Activated CD4-positive, alpha-beta memory T cell treated with anti-CD3 and anti-CD28 coated beads for 36 hours (primary cell): ENCODE results near the gene TPM4. TPM values are rescaled to one million over a fixed set of nuclear protein-coding genes. Genes with fewer than 3 reads are reported as not detected.
"Not testable (repeated sequence)": the region's sequence is repeated elsewhere in the genome, so short reads cannot be mapped to it uniquely, and the experiment has no call there.

Source experiments
- CTCF ChIA-PET: fragments of 350-600 bp; sonication (Branson Sonifier 250); formaldehyde crosslinking; loops from one replicate; lab custom pipeline; 2021; ENCODE audit warnings: antibody characterized with exemption, inconsistent platforms; lab: Charles Lee
- POLR2A ChIA-PET: fragments of 350-600 bp; sonication (Branson Sonifier 250); formaldehyde crosslinking; loops from one replicate; lab custom pipeline; 2021; ENCODE audit warnings: antibody characterized with exemption; lab: Charles Lee
- DNase-seq: peaks from one replicate; pipeline ENCODE4 v3.0.0-alpha.2; 2020
- H3K27ac Mint-ChIP-seq: one replicate; pipeline ENCODE4 v1.8.0; 2021; ENCODE audit warnings: mixed read lengths
- H3K27me3 Mint-ChIP-seq: one replicate; pipeline ENCODE4 v1.8.0; 2021; ENCODE audit warnings: mixed read lengths
- H3K36me3 Mint-ChIP-seq: one replicate; pipeline ENCODE4 v1.8.0; 2021; ENCODE audit warnings: mixed read lengths
- H3K4me1 Mint-ChIP-seq: one replicate; pipeline ENCODE4 v1.8.0; 2021; ENCODE audit warnings: low read depth, mixed read lengths
- H3K4me3 Mint-ChIP-seq: one replicate; pipeline ENCODE4 v1.8.0; 2021; ENCODE audit warnings: mild to moderate bottlenecking, mixed read lengths
- H3K9me3 Mint-ChIP-seq: one replicate; pipeline ENCODE4 v1.8.0; 2021; ENCODE audit warnings: mixed read lengths
- intact Hi-C: fragments of 100-400 bp; cut with micrococcal nuclease; formaldehyde crosslinking; loops from one replicate; pipeline ENCODE4 v1.15.1; 2023
- total RNA-seq, 2 experiments: library from RNA; stranded (reverse); gene quantifications; one replicate each; pipeline ENCODE4 v1.2.3, GENCODE V29; 2021

The TPM4 gene
- total RNA-seq, 2 experiments from 2014 or later = 497 to 515 TPM

DNA sequence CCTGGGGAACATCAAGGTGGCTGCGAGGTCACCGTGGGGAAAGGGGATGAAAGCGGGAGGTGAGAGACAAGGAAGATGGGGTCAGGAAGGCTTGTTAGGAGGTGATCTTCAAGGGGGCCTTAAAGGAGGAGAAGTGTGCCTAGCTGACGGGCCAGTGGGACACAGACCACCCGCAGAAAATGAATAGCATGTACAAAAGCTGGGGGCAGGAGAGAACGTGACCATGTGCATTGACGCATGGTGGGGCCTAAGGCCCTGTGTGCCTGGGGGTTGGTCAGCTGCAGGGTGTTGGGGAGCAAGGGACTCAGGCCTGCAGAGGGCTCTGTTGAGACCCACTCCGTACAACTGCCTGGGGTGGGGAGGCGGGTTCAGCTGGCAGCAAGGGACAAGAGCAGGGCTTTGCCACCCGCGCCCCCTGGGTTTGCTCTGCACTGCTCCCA is 41.3 kb downstream of the TPM4 start:
- ChIA-PET CTCF (interaction anchor here (0.8 to 1.6 kb wide), 6 partner anchors 26 to 76 kb away, joined by 3 to 7 read pairs (median 4); partner anchors contain the start of genes FAM32A, HSH2D and TPM4), POLR2A (interaction anchor here (0.9 to 2.7 kb wide), 5 partner anchors 23 to 44 kb away, joined by 3 to 12 read pairs (median 6); partner anchors contain the start of genes HSH2D and TPM4)
- H3K4me3 Mint-ChIP-seq = peak overlapping the region; percentile 55
- no peaks in the 10 kb centered on the region for H3K9me3 Mint-ChIP-seq
- H3K27me3 Mint-ChIP-seq = no peaks in the 10 kb centered on the region
- peaks cover 86% of the 10 kb centered on the region for H3K4me1 Mint-ChIP-seq
- intact Hi-C loops = loop anchor here (2.0 to 10.0 kb wide), 6 partner anchors 27 to 217 kb away; partner anchors contain the start of gene FAM32A
- H3K27ac Mint-ChIP-seq = peak overlapping the region; percentile 97
- DNase-seq = peak; percentile 29
- peaks cover 57% of the 10 kb centered on the region for H3K36me3 Mint-ChIP-seq

DNA sequence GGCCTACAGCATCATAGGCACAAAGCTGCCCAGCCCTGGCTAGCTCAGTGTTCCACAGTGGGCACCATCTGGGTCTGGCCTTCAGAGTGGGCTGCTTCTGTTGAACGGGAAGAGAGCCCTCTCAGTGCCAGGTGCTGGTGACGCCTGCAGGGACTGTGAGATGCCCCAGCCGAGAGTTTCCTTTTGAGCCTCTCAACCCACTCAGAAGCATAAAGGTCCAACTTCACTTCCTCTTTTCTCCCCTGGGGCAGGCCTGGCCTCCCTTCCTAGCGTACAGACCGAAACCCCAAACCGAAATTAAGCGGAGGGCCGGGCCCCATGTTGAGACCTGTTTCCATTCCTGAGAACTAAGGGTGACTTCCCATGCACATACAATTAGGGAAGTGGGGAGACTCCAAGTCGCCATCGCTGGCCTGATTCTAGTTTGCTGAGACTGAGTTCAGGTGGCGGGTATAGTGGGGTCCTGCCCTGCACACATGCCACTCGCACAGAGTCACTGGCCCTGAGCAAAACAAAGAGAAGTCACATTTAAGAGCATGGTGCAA is 42.3 kb downstream of the TPM4 start:
- intact Hi-C loops = loop anchor here (1.0 to 10.0 kb wide), 8 partner anchors 7 to 216 kb away; partner anchors contain the start of genes FAM32A and RAB8A
- ChIA-PET CTCF (interaction anchor here (0.8 to 1.6 kb wide), 6 partner anchors 25 to 77 kb away, joined by 3 to 7 read pairs (median 4); partner anchors contain the start of genes FAM32A, HSH2D and TPM4), POLR2A (interaction anchor here (0.9 to 2.7 kb wide), 6 partner anchors 24 to 48 kb away, joined by 3 to 12 read pairs (median 6); partner anchors contain the start of genes HSH2D and TPM4)
- Mint-ChIP-seq H3K9me3 (no peaks in the 10 kb centered on the region), H3K36me3 (peaks cover 57% of the 10 kb centered on the region), H3K27me3 (no peaks in the 10 kb centered on the region), H3K27ac (peak overlapping the region; percentile 97), H3K4me1 (peaks cover 79% of the 10 kb centered on the region), H3K4me3 (peak overlapping the region; percentile 55)
- peak; percentile 84 for DNase-seq

DNA sequence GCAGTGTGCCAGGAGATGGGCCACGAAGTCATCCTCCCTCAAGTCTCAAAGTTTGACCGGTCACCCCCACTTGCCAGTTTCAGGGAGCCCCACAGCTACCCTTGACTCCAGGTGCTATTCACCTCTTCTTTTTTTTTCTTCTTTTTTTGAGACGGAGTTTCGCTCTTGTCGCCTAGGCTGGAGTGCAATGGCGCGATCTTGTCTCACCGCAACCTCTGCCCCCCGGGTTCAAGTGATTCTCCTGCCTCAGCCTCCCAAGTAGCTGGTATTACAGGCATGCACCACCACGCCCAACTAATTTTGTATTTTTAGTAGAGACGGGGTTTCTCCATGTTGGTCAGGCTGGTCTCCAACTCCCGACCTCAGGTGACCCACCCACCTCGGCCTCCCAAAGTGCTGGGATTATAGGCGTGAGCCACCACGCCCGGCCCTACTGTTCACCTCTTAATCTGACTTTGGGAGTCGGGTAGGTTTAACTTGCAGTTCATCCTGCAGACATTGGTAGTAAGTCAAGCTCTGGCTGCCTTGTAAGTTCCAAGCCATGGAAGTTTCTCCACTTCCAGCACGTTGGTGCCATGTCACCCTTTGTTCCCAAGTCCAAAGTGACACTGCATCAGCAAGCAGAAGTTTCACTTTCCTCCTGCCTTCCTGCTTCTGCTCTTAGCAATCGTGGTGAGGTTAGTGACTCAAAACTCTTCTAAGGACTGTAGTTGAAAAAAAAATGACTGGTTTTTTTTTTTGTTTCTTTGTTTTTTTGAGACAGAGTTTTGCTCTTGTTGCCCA is 43.0 kb downstream of the TPM4 start:
- POLR2A ChIA-PET = interaction anchor here (0.6 to 2.7 kb wide), 8 partner anchors 24 to 249 kb away, joined by 3 to 12 read pairs (median 4); partner anchors contain the start of genes FAM32A, HSH2D and TPM4
- intact Hi-C loops = loop anchor here (1.0 to 10.0 kb wide), 8 partner anchors 8 to 216 kb away; partner anchors contain the start of genes FAM32A and RAB8A
- H3K4me1 Mint-ChIP-seq = peaks cover 74% of the 10 kb centered on the region

DNA sequence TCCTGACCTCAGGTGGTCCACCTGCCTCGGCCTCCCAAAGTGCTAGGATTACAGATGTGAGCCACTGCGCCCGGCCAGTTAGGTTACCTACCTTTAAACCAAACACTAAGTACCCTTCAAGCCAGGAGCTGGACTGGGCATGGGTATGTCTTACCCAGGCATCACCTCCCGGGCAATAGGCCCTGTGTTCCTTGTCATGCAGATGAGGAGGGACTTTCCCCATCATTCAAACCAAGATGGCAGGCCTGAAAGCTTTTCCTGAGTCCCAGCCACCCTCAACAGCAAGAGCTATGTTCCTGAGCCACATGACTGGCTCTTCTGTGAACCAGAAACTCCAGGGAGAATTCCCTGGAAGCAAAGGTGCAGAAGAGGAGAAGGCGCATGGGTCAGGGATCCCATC is 44.8 kb downstream of the TPM4 start:
- no peak overlapping the region for H3K4me3 Mint-ChIP-seq
- no peaks in the 10 kb centered on the region for H3K9me3 Mint-ChIP-seq
- H3K4me1 Mint-ChIP-seq = peaks cover 57% of the 10 kb centered on the region
- H3K27ac Mint-ChIP-seq = peak overlapping the region; percentile 97
- DNase-seq = no peak
- ChIA-PET POLR2A (interaction anchor here (0.9 kb wide), 1 partner anchor 22 kb away, joined by 3 read pairs; the partner anchor contains the start of gene HSH2D), CTCF (no interaction called here)
- peaks cover 59% of the 10 kb centered on the region for H3K36me3 Mint-ChIP-seq
- intact Hi-C loops = no loop called here
- H3K27me3 Mint-ChIP-seq = no peaks in the 10 kb centered on the region

More for the DNA sequence above, 43.0 kb downstream of the TPM4 start:
- H3K9me3 Mint-ChIP-seq, CTCF ChIA-PET, H3K27me3 Mint-ChIP-seq: not testable (repeated sequence)
- DNase-seq = peak; percentile 72
- peak overlapping the region; percentile 97 for H3K27ac Mint-ChIP-seq
- H3K36me3 Mint-ChIP-seq = peaks cover 60% of the 10 kb centered on the region
- H3K4me3 Mint-ChIP-seq = peak overlapping the region; percentile 55

DNA sequence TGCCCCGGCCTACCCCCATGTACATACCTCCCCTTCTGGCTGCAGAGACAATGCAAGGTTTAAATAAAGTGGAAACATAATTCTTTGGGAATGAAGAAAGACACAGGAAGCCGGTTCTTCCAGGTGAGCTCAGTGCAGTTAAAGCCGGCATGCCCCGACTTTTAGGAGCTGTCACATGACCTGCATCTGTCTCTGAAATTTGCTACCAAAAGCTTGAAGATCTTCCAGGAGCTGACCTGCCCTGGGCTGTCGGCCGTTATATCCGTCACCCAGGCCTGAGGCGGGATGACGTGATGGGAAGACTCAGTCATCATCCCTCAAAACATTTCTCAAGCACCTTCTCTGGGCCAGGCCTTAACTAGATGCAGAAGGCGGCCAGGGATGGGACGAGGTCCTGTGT is 45.7 kb downstream of the TPM4 start:
- DNase-seq = no peak
- Mint-ChIP-seq H3K9me3 (no peaks in the 10 kb centered on the region), H3K4me1 (peaks cover 49% of the 10 kb centered on the region), H3K27me3 (no peaks in the 10 kb centered on the region), H3K27ac (peak overlapping the region; percentile 18), H3K4me3 (no peak overlapping the region), H3K36me3 (peaks cover 64% of the 10 kb centered on the region)
- intact Hi-C loops = no loop called here
- ChIA-PET CTCF (interaction anchor here (1.5 kb wide), 1 partner anchor 11 kb away, joined by 6 read pairs; no protein-coding TSS in a partner anchor), POLR2A (no interaction called here)

DNA sequence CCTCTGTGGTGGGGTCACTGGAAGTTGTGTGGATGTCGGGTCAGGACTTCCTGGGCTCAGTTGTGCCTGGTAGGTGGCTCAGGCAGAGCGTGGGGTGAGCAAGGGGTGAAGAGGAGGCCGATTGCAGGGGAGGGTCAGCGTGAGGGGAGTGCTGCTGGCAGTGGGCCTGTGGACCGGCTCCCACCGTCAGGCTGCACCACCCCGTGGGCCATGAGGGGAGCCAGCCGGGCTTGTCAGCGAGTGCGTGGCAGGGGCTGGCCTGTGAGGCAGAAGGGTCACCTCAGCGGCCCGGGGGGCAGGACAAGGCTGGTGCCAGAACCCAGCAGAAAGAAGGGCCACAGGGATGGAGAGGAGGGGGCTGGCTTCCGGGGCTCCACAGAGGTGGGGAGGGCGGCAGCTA is 48.7 kb downstream of the TPM4 start:
- CTCF ChIA-PET = no interaction called here
- peaks cover 68% of the 10 kb centered on the region for H3K36me3 Mint-ChIP-seq
- no peak for DNase-seq
- POLR2A ChIA-PET = no interaction called here
- intact Hi-C loops = no loop called here
- no peaks in the 10 kb centered on the region for H3K9me3 Mint-ChIP-seq
- no peaks in the 10 kb centered on the region for H3K27me3 Mint-ChIP-seq
- peak overlapping the region; percentile 34 for H3K27ac Mint-ChIP-seq
- H3K4me1 Mint-ChIP-seq = peaks cover 19% of the 10 kb centered on the region
- H3K4me3 Mint-ChIP-seq = no peak overlapping the region

DNA sequence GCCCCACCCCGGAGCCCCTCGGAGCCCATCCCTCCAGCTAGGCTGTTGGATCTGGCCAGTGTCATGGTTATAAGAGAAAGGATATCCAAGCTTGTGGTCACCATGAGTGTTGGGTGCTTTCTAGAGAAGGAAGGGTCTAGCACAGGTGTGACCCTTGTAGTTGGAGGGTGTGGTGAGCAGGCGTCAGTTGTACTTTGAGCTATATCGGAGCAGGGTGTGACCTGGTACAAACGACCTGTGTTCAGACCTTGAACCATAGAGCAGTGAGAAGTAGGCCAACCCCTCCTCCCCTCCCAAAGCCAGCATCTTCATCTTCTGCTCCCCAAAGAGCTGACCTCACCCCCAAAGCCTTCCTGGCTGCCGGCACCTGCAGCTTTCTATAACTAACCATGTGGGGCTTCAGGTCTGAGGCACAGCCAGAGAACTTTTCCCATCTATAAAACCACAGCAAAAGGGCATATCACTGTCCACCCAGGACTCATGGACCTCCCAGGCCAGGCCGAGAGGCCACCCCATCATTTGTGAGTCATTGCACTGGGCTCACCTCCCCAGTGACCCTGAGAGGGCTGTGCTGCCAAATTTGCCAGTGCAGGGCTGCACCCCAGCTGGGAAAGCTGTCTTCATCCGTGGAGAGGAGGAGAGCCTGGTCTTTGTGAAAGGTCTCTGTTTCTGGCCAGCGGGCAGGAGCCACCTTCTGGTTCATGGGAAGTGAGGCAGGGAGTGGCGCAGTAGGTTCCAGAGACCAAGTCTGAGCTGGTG is 49.6 kb downstream of the TPM4 start:
- Mint-ChIP-seq H3K9me3 (no peaks in the 10 kb centered on the region), H3K4me1 (peaks cover 12% of the 10 kb centered on the region), H3K4me3 (no peak overlapping the region), H3K27ac (no peak overlapping the region), H3K27me3 (no peaks in the 10 kb centered on the region), H3K36me3 (peaks cover 71% of the 10 kb centered on the region)
- intact Hi-C loops = no loop called here
- DNase-seq = no peak
- CTCF ChIA-PET = interaction anchor here (1.3 kb wide), 1 partner anchor 84 kb away, joined by 4 read pairs; no protein-coding TSS in a partner anchor
- POLR2A ChIA-PET = interaction anchor here (0.8 kb wide), 1 partner anchor 10 kb away, joined by 3 read pairs; no protein-coding TSS in a partner anchor

DNA sequence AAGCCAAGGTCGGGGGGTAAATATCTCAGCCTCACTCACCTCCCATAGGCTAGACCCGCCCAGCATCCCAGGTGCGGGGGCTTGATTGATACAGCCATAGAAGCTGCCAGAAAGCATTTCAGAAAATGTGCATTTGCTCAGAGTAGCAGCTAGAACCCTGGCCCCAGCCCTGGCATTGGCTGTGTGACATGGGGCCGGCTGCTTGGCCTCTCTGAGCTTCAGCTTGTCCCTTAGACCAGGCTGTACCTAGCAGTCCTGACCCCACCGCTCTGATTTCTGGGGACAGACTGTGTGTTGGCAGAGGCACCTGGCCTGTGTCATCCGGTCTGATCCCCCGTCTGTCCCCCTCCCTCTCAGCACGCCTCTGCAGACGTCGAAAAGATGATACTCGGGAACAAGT is 50.8 kb downstream of the TPM4 start:
- ChIA-PET CTCF (interaction anchor here (1.3 to 1.5 kb wide), 2 partner anchors 16 to 85 kb away, joined by 4 read pairs; no protein-coding TSS in a partner anchor), POLR2A (interaction anchor here (0.8 kb wide), 1 partner anchor 9 kb away, joined by 3 read pairs; no protein-coding TSS in a partner anchor)
- intact Hi-C loops = no loop called here

DNA sequence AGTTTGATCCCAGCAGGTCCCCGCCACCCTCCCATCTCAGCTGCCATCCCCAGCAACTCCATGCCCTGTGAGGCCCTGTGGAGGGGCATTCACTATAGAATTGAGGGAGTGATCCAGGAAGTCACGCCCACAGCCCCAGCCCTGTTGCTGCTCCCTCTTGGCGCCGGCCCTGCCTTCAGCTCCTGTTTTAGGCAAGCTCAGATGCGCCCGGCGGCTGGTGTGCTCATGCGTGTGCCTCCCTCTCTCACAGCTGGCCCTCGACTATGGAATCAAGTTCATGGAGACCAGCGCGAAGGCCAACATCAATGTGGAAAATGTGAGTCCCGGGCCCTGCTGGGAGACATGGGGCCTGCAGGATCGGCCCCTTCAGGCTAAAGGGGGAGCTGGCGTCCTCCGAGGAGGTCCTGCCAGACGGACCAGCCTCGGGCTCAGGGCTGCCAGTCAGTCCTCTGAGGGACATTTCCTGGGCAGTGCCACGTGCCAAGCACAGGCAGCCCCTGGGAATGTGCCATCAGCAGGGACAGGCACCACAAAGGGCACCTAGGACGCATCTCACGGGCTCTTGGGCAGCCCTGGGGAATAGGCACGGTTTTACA is 51.6 kb downstream of the TPM4 start:
- no peak for DNase-seq
- POLR2A ChIA-PET = interaction anchor here (1.1 kb wide), 1 partner anchor 13 kb away, joined by 3 read pairs; no protein-coding TSS in a partner anchor
- CTCF ChIA-PET = interaction anchor here (1.5 kb wide), 1 partner anchor 17 kb away, joined by 4 read pairs; no protein-coding TSS in a partner anchor
- Mint-ChIP-seq H3K4me1 (no peaks in the 10 kb centered on the region), H3K27me3 (no peaks in the 10 kb centered on the region), H3K9me3 (no peaks in the 10 kb centered on the region), H3K4me3 (no peak overlapping the region), H3K27ac (no peak overlapping the region), H3K36me3 (peaks cover 73% of the 10 kb centered on the region)
- intact Hi-C loops = no loop called here

More for the DNA sequence above, 50.8 kb downstream of the TPM4 start:
- Mint-ChIP-seq H3K27me3 (no peaks in the 10 kb centered on the region), H3K9me3 (no peaks in the 10 kb centered on the region), H3K4me3 (no peak overlapping the region), H3K27ac (peak overlapping the region; percentile 38), H3K36me3 (peaks cover 71% of the 10 kb centered on the region), H3K4me1 (peaks cover under 1% of the 10 kb centered on the region)
- no peak for DNase-seq

DNA sequence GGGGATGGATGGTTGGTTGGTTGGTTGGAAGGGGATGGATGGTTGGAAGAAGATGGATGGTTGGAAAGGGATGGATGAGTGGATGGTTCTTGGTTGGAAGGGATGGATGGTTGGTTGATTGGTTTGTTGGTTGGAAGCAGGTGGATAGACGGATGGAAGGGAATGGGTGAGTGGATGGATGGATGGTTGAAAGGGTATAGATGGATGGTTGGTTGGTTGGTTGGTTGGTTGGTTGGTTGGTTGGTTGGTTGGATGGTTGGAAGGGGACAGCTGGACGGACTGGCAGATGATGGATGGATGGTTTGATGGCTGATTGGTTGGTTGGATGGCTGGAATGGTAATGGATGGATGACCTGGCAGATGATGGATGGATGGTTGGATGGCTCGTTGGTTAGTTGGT is 55.4 kb downstream of the TPM4 start:
- intact Hi-C loops = no loop called here
- CTCF ChIA-PET = no interaction called here
- H3K27me3 Mint-ChIP-seq = no peaks in the 10 kb centered on the region
- H3K9me3 Mint-ChIP-seq = no peaks in the 10 kb centered on the region
- DNase-seq = no peak
- peak overlapping the region; percentile 9 for H3K27ac Mint-ChIP-seq
- no peaks in the 10 kb centered on the region for H3K4me1 Mint-ChIP-seq
- POLR2A ChIA-PET = no interaction called here
- no peak overlapping the region for H3K4me3 Mint-ChIP-seq
- H3K36me3 Mint-ChIP-seq = peaks cover 69% of the 10 kb centered on the region

DNA sequence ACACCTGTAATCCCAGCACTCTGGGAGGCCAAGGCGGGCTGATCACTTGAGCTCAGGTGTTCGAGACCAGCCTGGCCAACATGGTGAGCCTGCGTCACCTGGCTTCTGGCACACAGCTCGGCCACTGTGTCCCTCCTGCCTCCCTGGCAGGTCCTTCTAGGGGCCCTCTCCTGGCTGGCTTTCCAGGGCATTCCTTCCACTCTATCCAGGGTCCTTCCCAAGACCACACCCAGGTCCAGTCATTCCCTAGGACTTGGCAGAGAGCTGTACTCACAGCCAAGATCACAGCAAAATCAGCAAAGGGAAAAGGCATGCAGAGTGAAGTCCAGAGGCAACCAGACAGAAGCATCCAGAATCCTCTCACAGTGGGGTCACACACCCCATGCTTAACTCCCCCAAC is 57.5 kb downstream of the TPM4 start:
- Mint-ChIP-seq H3K9me3 (no peaks in the 10 kb centered on the region), H3K27me3 (no peaks in the 10 kb centered on the region), H3K4me3 (no peak overlapping the region), H3K4me1 (no peaks in the 10 kb centered on the region), H3K27ac (no peak overlapping the region), H3K36me3 (peaks cover 52% of the 10 kb centered on the region)
- no peak for DNase-seq
- ChIA-PET POLR2A (no interaction called here), CTCF (interaction anchor here (1.5 kb wide), 1 partner anchor 71 kb away, joined by 4 read pairs; no protein-coding TSS in a partner anchor)
- intact Hi-C loops = no loop called here
